H7 (cell line): ENCODE results near the gene FMNL1. TPM values are rescaled to one million over a fixed set of nuclear protein-coding genes. Genes with fewer than 3 reads are reported as not detected.

Experiments used
- DNase-seq: peaks from one replicate; pipeline ENCODE4 v3.0.0; 2012
- H3K27me3 ChIP-seq: 2 replicates; pipeline ENCODE4 v1.6.0; 2011; ENCODE audit warnings: mild to moderate bottlenecking, low read length; ENCODE audit not compliant: control insufficient read depth, insufficient read depth
- H3K36me3 ChIP-seq: replicated peaks from 2 replicates; pipeline ENCODE4 v1.5.1; 2011; ENCODE audit warnings: low read length; ENCODE audit not compliant: control insufficient read depth, insufficient read depth
- H3K4me3 ChIP-seq: 2 replicates; pipeline ENCODE4 v1.5.1; 2011; ENCODE audit warnings: low read depth, mild to moderate bottlenecking, control low read depth, low read length, moderate library complexity; ENCODE audit not compliant: insufficient read depth
- total RNA-seq: library from RNA; depleted of rRNA; stranded (reverse); fragments of >200 nt; shearing (Covaris generic); gene quantifications from 2 replicates; pipeline ENCODE4 v1.2.3, GENCODE V29; 2014

FMNL1 gene
- total RNA-seq, 1 experiment from 2014 or later = 1.7 TPM

DNA sequence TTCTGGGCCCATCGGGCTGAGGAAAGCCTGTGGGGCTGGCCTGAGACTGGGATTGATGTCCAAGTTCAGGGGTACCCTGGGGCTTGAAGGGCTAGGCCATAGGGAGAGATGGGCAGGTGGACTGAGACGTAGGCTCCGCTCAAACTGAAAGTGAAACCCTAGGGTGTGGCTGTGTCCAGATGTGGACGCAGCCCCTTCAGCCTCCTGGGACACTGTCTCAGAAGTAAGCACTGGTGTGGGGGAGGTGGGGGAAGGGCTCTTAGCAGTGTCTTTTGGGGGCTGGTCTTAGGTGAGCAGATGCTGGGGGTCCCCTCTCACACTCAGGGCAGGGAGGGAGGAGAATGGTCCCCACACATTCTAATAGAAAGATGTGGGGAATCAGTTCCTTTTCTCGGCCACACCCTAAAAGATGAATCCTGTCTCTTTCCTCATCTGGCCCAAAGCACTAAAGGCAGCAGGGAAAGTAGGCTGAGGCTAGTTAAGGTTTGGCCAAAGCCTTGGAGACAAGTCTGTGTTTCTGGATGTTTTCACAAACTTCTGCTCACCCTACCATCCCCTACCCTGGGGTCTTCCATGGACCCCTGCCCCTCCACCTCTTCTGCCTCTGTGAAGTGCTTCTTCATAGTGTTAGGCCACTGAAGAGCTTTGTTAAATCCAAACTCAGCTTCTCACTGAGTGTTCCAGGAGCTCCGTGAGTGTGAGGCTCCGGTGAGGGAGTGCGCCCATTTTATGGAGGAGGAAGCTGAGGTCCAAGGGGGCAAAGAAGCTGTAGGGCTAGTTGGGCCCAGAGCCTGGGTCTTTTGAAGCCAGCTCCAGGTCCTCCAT lies 5.6 kb downstream of the FMNL1 start:
- Histone ChIP-seq H3K27me3 (peaks cover 17% of the 10 kb centered on the region), H3K4me3 (no peak overlapping the region)
- peak; percentile 29 for DNase-seq

GRCh38 chr17:45227926-45228762 lies 6.5 kb downstream of the FMNL1 start:
- peak; percentile 57 for DNase-seq
- Histone ChIP-seq H3K27me3 (peaks cover 9% of the 10 kb centered on the region), H3K36me3 (no peaks in the 10 kb centered on the region), H3K4me3 (no peak overlapping the region)

More for the DNA sequence above, 5.6 kb downstream of the FMNL1 start:
- H3K36me3 ChIP-seq = no peaks in the 10 kb centered on the region

DNA sequence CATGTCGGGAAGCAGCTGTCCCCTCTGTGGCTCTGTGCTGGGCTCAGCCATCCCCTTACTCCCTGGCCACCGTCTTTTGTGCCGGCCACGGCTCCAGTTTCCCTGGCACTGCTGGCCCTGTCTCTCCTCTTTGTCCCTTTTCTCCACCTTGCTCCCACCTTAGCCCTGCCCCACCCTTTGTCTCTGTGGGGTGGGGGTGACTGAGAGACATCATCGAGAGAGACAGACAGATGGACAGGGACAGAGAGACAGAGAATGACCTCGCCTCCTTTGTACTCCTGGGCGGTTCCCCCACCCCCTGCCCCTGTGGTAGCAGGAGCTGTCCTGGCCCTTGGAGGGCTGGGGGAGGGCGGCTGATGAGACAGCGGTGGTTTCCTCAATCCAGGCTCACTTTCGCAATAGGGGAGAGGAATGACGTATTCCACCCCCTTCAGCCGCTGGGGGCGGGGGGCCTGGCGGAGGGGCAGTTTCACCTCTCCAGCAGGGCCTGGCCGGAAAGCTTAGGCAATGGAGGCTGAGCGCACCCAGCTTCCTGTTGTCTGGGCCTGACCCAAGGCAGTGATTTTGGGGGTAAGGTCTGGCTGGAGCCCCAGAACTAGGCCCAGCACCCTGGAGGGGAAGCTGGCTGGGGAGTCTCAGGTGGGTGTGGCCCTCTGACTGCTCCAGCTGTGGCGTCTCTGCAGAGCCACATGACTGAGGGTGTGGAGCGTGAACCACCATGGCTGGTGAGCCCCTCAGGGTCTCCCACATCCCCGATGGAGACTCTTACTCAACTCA lies 7.3 kb downstream of the FMNL1 start:
- no peak overlapping the region for H3K4me3 ChIP-seq
- peaks cover under 1% of the 10 kb centered on the region for H3K27me3 ChIP-seq

DNA sequence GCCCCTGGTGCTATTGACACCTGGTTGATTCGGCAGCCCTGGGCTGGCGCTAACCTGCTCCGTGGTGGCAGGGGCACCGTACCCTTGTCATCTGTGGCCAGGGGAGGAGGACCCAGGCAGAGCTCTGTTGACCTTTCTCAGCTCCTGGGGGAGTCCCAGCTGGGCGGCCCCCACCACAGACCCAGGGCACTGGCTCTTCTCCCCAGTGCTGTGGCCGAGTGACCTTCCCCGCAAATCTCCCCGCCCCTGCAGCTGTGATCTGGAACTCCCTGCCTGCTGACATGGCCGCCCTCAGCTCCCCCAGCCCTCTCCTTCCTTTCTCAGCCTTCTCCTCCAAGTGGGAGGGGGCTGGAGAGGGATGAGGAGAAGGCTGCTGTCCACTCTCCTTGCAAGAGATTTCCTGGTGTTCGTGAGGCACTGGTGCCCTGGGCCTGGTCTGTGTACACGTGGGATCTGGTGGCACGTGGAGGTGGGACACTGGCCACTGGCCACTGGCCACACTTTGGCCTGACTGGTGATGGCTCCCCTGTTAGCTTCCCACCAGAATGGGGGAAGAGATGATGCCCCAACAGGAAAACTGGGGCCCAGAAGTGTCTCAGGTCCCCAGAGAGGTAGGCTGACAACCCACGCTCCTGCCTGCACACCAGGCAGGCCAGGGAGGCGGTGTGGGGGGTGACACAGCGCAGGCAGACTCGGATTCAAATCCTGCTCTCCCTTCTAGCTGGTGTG lies 8.2 kb downstream of the FMNL1 start:
- no peaks in the 10 kb centered on the region for H3K36me3 ChIP-seq
- H3K4me3 ChIP-seq = no peak overlapping the region
- DNase-seq = peak; percentile 70
- no peaks in the 10 kb centered on the region; the same call in 1 of the 2 replicates for H3K27me3 ChIP-seq

More for the DNA sequence above, 7.3 kb downstream of the FMNL1 start:
- peak; percentile 93 for DNase-seq
- H3K36me3 ChIP-seq = no peaks in the 10 kb centered on the region

GRCh38 chr17:45230410-45230786 lies 8.7 kb downstream of the FMNL1 start:
- no peak overlapping the region for H3K4me3 ChIP-seq
- H3K27me3 ChIP-seq = no peaks in the 10 kb centered on the region; the same call in 1 of the 2 replicates
- no peaks in the 10 kb centered on the region for H3K36me3 ChIP-seq
- DNase-seq = peak; percentile 30

- peak; percentile 69 for DNase-seq
- no peaks in the 10 kb centered on the region; the same call in 1 of the 2 replicates for H3K27me3 ChIP-seq
- no peak overlapping the region for H3K4me3 ChIP-seq
- H3K36me3 ChIP-seq = no peaks in the 10 kb centered on the region
Observed at GRCh38 chr17:45230787-45231480, 9.2 kb downstream of the FMNL1 start.

DNA sequence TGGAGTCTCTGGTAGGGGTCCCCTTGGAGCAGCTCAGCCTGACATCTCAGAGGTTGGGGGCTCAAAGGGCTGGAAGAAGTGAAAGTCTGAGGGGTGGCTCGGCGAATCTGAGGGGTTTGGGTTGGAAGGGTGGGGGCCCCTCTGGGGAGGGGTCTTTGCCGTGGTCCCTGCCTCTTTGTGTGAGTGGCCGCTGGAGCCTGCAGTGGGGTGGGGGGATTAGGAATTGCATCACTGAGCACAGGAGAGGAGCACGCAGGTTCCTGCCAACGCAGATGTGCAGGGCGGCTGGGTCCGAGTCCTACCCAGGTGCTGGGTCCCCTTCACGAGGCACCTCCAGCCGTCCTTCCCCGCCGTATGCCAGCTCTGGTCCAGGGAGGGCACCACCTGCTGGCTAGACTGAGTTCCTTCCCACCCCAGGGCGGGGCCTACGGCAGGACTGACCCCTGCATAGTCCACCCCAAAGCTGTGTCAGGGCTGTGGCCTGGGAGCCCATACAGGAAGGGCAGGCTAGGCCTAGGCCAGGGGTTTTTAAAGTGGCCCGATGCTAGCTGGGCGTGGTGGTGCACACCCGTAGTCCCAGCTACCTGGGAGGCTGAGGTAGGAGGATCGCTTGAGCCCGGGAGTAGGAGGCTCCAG lies 9.9 kb downstream of the FMNL1 start:
- Histone ChIP-seq H3K4me3 (no peak overlapping the region), H3K27me3 (no peaks in the 10 kb centered on the region; the same call in 1 of the 2 replicates), H3K36me3 (no peaks in the 10 kb centered on the region)
- DNase-seq = peak; percentile 95

- no peak for DNase-seq
- Histone ChIP-seq H3K4me3 (no peak overlapping the region), H3K36me3 (no peaks in the 10 kb centered on the region), H3K27me3 (no peaks in the 10 kb centered on the region; the same call in none of the 2 replicates)
Observed at GRCh38 chr17:45232514-45233422, 11.1 kb downstream of the FMNL1 start.

GRCh38 chr17:45233423-45233924 lies 11.8 kb downstream of the FMNL1 start:
- Histone ChIP-seq H3K36me3 (no peaks in the 10 kb centered on the region), H3K27me3 (peaks cover 1% of the 10 kb centered on the region)
- no peak for DNase-seq

DNA sequence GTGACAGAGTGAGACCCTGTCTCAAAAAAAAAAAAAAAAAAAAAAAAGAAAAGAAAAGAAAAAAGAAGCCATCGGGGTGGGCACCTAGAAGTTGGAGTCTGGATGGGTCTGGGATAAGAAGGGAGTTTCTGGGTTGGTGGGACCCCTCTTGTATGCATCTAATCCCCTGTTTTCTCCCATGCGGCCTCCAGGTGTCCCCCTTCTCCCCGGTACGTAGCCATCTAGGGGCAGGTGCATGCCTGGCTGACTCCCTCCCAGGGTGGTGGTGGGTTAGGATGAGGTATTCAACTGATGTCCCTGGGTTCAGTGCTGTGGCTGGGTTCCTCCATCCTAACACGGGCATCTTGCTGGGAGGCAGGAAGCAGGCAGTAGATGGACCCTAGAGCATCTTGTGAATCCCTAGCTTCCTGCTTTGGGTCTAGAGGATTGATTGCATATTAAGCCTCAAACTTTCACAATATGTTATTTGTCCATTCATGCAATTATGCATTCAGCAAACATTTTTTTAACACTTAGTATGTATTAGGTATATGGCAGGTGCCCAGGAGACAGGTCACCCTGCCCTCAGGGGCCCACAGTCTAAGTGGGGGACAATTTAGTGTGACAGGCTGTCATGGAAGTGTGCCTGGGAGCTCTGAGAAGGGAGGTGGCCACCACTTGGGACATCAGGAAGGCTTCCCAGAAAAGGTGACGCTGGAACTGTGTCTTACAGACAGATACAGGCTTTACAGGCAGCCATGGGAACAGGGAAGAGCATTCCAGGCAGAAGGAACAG lies 13.1 kb downstream of the FMNL1 start:
- Histone ChIP-seq H3K36me3 (no peaks in the 10 kb centered on the region), H3K27me3 (peaks cover 5% of the 10 kb centered on the region; the same call in 1 of the 2 replicates), H3K4me3 (no peak overlapping the region)
- DNase-seq = peak; percentile 94

More at GRCh38 chr17:45233423-45233924, 11.8 kb downstream of the FMNL1 start:
- no peak overlapping the region for H3K4me3 ChIP-seq

- H3K4me3 ChIP-seq = no peak overlapping the region
- peak; percentile 93 for DNase-seq
- H3K27me3 ChIP-seq = peaks cover 12% of the 10 kb centered on the region
- H3K36me3 ChIP-seq = no peaks in the 10 kb centered on the region
Observed at GRCh38 chr17:45235416-45236281, 14.0 kb downstream of the FMNL1 start.
